GM12878 (cell line): ENCODE measurements around the gene C3orf20.

Experiments
- ASH2L ChIP-seq: fragments of 300-600, 200-600 bp; sonication (generic); IDR thresholded peaks from 2 replicates; pipeline ENCODE4 v1.6.1; 2017; ENCODE audit warnings: low read depth, mild to moderate bottlenecking, borderline replicate concordance
- GABPA ChIP-seq: IDR thresholded peaks from 2 replicates; pipeline ENCODE4 v1.6.1; 2014; ENCODE audit warnings: antibody characterized with exemption, low read depth, mild to moderate bottlenecking, inconsistent platforms
- HDGF ChIP-seq: fragments of 450-650 bp; IDR thresholded peaks from 2 replicates; pipeline ENCODE4 v1.6.1; 2016; ENCODE audit warnings: antibody characterized with exemption
- JUND ChIP-seq: IDR thresholded peaks from 2 replicates; pipeline ENCODE4 v1.6.1; 2012; ENCODE audit warnings: low read depth, mild to moderate bottlenecking, low read length, improper control_type of control experiment, moderate library complexity
- NBN ChIP-seq: fragments of 450-650 bp; IDR thresholded peaks from 2 replicates; pipeline ENCODE4 v1.6.1; 2016
- NFXL1 ChIP-seq: fragments of 450-650 bp; IDR thresholded peaks from 2 replicates; pipeline ENCODE4 v1.6.1; 2017; ENCODE audit warnings: antibody characterized with exemption, mild to moderate bottlenecking, borderline replicate concordance
- POLR2A ChIP-seq: IDR thresholded peaks from 2 replicates; pipeline ENCODE4 v1.6.1; 2011; ENCODE audit warnings: low read depth, mild to moderate bottlenecking, low read length
- POLR2AphosphoS2 ChIP-seq: IDR thresholded peaks from 2 replicates; pipeline ENCODE4 v1.6.1; 2011; ENCODE audit warnings: low read depth, mild to moderate bottlenecking, low read length, improper control_type of control experiment, moderate library complexity
- RCOR1 ChIP-seq: conservative IDR thresholded peaks from 2 replicates; pipeline ENCODE4 v1.6.1; 2012; ENCODE audit warnings: low read depth, low read length, improper control_type of control experiment
- SIN3A ChIP-seq: IDR thresholded peaks from 2 replicates; pipeline ENCODE4 v1.6.1; 2012; ENCODE audit warnings: low read depth, low read length, improper control_type of control experiment
- SREBF1 ChIP-seq: IDR thresholded peaks from 2 replicates; pipeline ENCODE4 v1.6.1; 2012; ENCODE audit warnings: mild to moderate bottlenecking, low read length
- TF ChIP-seq, protein P1 (sequence below), 3 experiments: IDR thresholded peaks in 2 of 3; conservative IDR thresholded peaks in 1 of 3; 2 replicates each; pipeline ENCODE4 v1.5.1; 2011; ENCODE audit warnings: low read depth in 3 of 3, low read length in 3 of 3, mild to moderate bottlenecking in 3 of 3, control low read depth in 2 of 3, moderate library complexity in 2 of 3, inconsistent platforms in 1 of 3, mixed read lengths in 1 of 3; ENCODE audit not compliant: control insufficient read depth in 2 of 3, insufficient read depth in 1 of 3; ENCODE audit errors: extremely low read depth in 1 of 3
- TF ChIP-seq, protein P2 (sequence below): fragments of 450-650 bp; IDR thresholded peaks from 2 replicates; pipeline ENCODE4 v1.6.1; 2017; ENCODE audit warnings: mild to moderate bottlenecking, moderate library complexity
- TF ChIP-seq, protein P3 (sequence below): IDR thresholded peaks from 2 replicates; pipeline ENCODE4 v1.6.1; 2012; ENCODE audit warnings: low read depth, low read length, improper control_type of control experiment

DNA sequence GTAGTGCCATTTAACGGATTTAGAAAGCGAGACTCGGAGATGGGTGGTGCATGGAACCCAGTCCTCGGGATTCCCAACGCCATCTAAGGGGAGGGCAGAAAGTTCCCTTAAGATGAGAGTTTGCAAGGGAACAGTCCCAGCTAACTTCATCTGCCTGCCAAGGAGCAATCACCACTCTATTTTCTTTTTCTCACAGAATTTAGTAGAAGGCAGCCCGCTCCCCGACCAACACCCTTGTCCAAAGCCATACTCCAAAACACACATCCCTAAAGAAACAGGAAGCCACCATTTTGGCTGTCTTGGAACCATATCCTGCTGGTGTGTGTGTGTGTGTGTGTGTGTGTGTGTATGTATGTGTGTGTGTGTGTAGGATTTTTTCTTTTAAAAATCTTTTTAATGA, 136.7 kb downstream of the C3orf20 start:
- TF ChIP-seq POLR2AphosphoS2: no peak
- no peak for TF ChIP-seq RCOR1
- TF ChIP-seq, protein P1, sequence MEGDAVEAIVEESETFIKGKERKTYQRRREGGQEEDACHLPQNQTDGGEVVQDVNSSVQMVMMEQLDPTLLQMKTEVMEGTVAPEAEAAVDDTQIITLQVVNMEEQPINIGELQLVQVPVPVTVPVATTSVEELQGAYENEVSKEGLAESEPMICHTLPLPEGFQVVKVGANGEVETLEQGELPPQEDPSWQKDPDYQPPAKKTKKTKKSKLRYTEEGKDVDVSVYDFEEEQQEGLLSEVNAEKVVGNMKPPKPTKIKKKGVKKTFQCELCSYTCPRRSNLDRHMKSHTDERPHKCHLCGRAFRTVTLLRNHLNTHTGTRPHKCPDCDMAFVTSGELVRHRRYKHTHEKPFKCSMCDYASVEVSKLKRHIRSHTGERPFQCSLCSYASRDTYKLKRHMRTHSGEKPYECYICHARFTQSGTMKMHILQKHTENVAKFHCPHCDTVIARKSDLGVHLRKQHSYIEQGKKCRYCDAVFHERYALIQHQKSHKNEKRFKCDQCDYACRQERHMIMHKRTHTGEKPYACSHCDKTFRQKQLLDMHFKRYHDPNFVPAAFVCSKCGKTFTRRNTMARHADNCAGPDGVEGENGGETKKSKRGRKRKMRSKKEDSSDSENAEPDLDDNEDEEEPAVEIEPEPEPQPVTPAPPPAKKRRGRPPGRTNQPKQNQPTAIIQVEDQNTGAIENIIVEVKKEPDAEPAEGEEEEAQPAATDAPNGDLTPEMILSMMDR (IDR thresholded peaks at IDR 0.05 in 2 of 3, conservative IDR thresholded peaks at IDR 0.05 in 1 of 3; ENCODE audit: control insufficient read depth in 2 of 3, extremely low read depth in 1 of 3, insufficient read depth in 1 of 3, low read depth in 3 of 3, low read length in 3 of 3): no peak
- no peak for TF ChIP-seq SREBF1
- TF ChIP-seq HDGF: no peak
- no peak for TF ChIP-seq NBN
- no peak for TF ChIP-seq POLR2A
- no peak for TF ChIP-seq ASH2L
- TF ChIP-seq JUND: no peak
- TF ChIP-seq, protein P2, sequence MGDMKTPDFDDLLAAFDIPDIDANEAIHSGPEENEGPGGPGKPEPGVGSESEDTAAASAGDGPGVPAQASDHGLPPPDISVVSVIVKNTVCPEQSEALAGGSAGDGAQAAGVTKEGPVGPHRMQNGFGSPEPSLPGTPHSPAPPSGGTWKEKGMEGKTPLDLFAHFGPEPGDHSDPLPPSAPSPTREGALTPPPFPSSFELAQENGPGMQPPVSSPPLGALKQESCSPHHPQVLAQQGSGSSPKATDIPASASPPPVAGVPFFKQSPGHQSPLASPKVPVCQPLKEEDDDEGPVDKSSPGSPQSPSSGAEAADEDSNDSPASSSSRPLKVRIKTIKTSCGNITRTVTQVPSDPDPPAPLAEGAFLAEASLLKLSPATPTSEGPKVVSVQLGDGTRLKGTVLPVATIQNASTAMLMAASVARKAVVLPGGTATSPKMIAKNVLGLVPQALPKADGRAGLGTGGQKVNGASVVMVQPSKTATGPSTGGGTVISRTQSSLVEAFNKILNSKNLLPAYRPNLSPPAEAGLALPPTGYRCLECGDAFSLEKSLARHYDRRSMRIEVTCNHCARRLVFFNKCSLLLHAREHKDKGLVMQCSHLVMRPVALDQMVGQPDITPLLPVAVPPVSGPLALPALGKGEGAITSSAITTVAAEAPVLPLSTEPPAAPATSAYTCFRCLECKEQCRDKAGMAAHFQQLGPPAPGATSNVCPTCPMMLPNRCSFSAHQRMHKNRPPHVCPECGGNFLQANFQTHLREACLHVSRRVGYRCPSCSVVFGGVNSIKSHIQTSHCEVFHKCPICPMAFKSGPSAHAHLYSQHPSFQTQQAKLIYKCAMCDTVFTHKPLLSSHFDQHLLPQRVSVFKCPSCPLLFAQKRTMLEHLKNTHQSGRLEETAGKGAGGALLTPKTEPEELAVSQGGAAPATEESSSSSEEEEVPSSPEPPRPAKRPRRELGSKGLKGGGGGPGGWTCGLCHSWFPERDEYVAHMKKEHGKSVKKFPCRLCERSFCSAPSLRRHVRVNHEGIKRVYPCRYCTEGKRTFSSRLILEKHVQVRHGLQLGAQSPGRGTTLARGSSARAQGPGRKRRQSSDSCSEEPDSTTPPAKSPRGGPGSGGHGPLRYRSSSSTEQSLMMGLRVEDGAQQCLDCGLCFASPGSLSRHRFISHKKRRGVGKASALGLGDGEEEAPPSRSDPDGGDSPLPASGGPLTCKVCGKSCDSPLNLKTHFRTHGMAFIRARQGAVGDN: no peak
- no peak for TF ChIP-seq NFXL1
- no peak for TF ChIP-seq GABPA
- TF ChIP-seq, protein P3, sequence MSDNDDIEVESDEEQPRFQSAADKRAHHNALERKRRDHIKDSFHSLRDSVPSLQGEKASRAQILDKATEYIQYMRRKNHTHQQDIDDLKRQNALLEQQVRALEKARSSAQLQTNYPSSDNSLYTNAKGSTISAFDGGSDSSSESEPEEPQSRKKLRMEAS: no peak
- no peak for TF ChIP-seq SIN3A
